HG03045 (cell line): Measurements from ENCODE around the gene SFTPB.
"Not testable (repeated sequence)": the region's sequence is repeated elsewhere in the genome, so short reads cannot be mapped to it uniquely, and the experiment has no call there.

ENCODE experiments used
- ATAC-seq: cut with Tn5 transposase; IDR thresholded peaks from one replicate; pipeline ENCODE4 v1.9.1; 2021; ENCODE audit warnings: mild to moderate bottlenecking, moderate library complexity; ENCODE audit not compliant: unreplicated experiment

SFTPB gene

DNA sequence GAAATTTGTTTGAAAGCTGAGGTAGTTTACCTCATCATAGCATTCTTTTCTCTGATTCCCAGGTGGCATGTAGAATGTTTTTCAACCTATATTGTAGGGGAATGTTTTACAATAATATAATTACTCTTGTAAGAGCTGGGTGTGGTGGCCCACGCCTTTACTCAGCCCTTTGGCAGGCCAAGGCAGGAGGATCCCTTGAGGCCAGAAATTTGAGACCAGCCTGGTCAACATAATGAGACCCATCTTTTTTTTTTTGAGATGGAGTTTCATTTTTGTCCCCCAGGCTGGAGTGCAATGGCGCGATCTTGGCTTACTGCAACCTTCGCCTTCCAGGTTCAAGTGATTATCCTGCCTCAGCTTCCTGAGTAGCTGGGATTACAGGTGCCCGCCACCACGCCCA lies 48.4 kb downstream of the SFTPB start:
- no peak for ATAC-seq

DNA sequence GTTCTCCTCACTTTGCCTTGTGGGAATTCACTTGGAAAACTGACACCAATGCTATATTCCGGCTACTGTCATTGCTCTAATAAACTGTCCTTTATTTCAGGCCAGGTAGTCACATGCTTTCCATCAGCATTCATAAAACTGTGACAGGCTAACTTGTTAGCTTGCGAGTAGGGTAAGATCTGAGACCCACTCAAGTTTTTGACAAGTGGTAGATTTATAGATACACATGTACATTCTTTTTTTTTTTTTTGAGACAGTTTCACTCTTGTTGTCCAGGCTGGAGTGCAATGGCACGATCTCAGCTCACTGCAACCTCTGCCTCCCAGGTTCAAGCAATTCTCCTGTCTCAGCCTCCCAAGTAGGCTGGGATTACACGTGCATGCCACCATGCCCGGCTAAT lies 50.3 kb downstream of the SFTPB start:
- not testable (repeated sequence) for ATAC-seq

DNA sequence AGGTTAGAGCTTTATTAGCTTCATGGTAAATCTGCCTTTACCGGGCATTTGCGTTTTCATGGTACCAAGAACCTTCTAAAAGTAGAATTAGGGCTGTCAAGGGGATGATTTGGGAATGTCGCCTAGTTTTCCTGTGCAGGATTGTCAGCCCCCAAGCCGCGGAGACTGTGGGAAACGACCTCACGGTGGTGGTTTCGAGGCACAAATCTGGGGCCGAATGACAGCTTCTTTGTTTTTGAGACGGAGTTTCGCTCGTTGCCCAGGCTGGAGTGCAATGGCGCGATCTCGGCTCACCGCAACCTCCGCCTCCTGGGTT lies 52.6 kb downstream of the SFTPB start:
- no peak for ATAC-seq

DNA sequence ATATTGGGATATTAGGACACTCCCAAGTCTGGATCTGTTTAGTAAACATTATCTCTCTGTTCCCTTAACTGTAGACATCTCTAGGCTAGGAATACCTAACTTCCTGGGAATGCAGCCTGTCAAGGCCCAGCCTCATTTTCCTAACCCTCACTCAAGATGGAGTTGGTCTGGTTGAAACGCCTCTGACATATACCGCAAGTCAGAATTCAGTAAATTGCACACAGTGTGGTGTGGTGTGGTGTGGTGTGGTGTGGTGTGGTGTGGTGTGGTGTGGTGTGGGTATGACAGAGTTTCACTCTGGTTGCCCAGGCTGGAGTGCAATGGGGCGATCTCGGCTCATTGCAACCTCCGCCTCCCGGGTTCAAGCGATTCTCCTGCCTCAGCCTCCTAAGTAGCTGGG lies 53.2 kb downstream of the SFTPB start:
- not testable (repeated sequence) for ATAC-seq

DNA sequence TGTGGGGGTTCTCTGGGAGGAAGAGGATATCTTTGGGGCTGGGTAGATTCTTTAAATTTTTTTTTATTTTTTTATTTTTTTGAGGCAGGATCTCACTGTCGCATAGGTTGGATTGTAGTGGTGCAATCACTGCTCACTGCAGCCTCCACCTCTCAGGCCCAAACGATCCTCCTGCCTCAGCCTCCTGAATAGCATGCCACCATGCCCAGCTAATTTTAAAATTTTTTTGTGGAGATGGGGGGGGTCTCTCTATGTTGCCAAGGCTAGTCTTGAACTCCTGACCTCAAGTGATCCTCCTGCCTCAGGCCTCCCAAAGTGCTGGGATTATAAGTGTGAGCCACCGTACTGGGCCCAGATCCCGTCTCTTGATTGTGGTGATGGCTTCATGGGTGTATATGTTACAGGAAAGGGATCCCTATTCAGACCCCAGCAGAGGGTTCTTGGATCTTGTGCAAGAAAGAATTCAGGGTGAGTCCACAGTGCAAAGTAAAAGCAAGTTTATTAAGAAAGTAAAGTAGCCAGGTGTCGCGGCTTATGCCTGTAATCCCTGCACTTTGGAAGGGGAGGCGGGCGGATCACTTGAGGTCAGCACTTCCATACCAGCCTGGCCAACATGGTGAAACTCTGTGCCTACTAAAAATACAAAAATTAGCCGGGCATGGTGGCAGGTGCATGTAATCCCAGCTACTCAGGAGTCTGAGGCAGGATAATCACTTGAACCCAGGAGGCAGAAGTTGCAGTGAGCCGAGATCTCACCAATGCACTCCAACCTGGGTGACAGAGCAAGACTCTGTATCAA lies 54.1 kb downstream of the SFTPB start:
- no peak for ATAC-seq

DNA sequence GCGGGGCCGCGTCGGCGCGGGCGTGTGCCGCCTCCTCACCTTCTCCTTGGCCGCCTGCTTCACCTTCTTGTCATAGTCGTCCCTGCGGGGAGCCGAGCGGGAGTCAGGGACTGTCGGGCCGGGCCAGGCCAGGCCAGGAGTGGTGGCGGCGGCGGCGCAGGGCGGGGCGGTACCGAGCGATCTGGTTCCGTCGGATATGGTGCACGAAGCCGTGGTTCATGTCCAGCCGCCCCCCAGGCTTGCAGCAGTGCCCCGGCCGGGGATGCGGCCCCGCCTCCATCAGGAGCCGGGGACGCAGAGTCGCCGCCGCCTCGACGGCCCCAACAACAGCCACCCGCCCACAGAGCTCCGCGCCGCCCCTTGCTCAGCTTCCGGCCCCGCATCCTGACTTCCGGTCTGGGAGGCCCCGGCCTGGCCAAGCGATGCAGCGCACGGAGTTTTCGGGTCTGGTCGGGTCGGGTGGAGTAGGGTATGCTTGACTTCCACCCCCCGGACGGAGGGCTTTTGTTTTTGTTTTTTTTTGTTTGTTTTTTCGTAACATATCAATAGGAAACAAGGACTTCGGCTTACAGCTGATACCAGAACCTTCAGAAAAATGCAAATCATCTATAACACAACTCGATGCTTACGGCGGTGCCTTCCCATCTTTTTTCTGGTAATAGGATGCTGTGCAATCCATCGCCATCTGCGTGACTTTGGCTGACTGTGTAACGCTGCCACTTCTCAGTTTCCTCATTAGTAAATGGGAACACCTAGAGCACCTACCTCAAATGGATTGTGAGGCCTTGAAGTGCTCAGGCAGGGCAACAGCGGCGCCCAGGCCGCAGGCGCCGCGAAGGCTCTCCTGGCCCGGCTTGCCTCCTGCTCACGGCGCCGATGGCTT lies 56.1 kb downstream of the SFTPB start, which contains the start of gene C2orf68:
Gene C2orf68 (minus strand): TSS at position 362 of the 883 bp plus-strand sequence. CDS start 82 bp downstream, at position 280.
- ATAC-seq, result peak; percentile 79

DNA sequence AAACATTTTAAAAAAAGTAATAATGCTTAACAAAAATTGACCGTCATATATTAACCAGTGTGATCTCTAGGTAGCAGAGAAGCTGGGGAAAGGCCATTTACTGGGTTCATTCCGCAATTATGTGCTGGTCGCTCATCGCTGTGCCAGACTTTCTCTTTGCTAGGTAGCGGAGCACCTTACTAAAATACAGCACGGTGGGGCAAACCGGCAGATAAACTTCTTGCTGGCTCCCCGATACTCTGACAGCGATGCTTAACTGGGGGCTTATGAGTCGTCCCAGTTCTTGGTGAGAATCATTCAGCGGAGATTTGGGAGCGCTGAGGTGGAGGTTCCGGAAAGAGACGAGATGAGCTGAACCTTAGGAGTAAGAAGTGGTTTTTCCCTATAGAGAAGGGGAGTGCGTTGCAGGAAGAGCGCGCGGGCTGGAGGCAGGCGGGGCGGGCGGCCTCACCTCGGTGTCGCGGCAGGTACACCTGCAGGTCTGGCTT lies 56.7 kb downstream of the SFTPB start:
- no peak for ATAC-seq
